ENCODE data around the gene ACSF2. TPM values are rescaled to one million over a fixed set of nuclear protein-coding genes. Genes with fewer than 3 reads are reported as not detected.

Gene ACSF2
- total and polyA plus RNA-seq, 2 of the 13 experiments (the other 11 are each of a cell fraction or from before 2014, with no cell fraction given): 87.3 to 109 TPM

DNA sequence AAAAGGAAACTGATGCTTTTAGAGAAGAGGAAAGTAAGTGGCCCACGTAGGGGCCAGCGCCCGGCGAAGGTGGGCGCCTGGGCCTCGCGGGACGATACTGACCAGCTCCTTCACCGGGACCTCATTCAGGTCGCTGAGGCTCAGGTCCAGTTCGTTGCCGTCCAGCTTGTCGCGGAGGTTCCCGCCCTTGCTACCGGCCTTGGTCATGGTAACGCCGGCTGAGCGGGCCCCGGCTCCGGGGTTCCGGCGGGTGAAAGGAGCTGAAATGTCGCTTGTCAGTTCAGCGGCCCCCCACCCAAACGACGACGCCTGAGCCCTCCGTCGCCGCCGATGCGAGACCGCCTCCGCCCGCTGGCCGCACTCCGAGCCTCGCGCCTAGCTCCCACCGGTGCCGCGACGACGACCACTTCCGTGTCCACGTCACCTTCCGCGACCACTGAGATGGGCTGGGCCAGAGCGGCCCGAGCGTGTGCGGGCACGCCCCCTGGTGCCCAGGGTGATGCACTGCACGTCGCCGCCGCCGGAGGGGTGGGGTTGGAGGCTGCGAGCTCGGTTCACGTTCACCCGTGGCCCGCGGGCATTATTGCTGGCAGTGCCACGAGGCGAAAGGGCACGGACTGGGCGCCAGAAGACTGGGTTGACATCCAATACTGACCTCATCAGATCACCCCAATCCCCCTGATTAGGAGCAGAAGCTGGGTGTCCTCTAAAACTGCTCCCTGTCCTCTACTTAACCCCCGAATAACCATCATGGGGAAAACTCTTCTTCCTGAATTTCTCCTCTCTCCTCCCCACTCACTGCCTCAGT lies 28.7 kb upstream of the ACSF2 start, which contains the start of gene LRRC59 (continued):
- TF ChIP-seq TBX2 (CRISPR knock-in tag; IDR thresholded peaks at IDR 0.05; ENCODE audit: borderline replicate concordance): peak; percentile 97
- TF ChIP-seq ZNF484 (CRISPR knock-in tag; IDR thresholded peaks at IDR 0.05; ENCODE audit: borderline replicate concordance, low read depth): no peak; the same call in 1 of the 2 replicates
- peak; percentile 78; the same call in 1 of the 2 replicates for TF ChIP-seq ZBTB4 (CRISPR knock-in tag; IDR thresholded peaks at IDR 0.05; ENCODE audit: borderline replicate concordance)
- TF ChIP-seq NFE2 (CRISPR knock-in tag; IDR thresholded peaks at IDR 0.05): peak; percentile 54; the same call in 1 of the 2 replicates
- no peak; the same call in 1 of the 2 replicates for TF ChIP-seq NFIC (IDR thresholded peaks at IDR 0.05; ENCODE audit: low read length)
- TF ChIP-seq, protein P1, sequence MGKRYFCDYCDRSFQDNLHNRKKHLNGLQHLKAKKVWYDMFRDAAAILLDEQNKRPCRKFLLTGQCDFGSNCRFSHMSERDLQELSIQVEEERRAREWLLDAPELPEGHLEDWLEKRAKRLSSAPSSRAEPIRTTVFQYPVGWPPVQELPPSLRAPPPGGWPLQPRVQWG (CRISPR knock-in tag; IDR thresholded peaks at IDR 0.05; ENCODE audit: borderline replicate concordance, low read depth): 0 out of 2 replicates have a peak, but pooled peaks have one; percentile 78
- TF ChIP-seq KLF13 (CRISPR knock-in tag; IDR thresholded peaks at IDR 0.05): no peak
- peak; percentile 97 for TF ChIP-seq SRY (CRISPR knock-in tag; IDR thresholded peaks at IDR 0.05)
- TF ChIP-seq, protein P2, sequence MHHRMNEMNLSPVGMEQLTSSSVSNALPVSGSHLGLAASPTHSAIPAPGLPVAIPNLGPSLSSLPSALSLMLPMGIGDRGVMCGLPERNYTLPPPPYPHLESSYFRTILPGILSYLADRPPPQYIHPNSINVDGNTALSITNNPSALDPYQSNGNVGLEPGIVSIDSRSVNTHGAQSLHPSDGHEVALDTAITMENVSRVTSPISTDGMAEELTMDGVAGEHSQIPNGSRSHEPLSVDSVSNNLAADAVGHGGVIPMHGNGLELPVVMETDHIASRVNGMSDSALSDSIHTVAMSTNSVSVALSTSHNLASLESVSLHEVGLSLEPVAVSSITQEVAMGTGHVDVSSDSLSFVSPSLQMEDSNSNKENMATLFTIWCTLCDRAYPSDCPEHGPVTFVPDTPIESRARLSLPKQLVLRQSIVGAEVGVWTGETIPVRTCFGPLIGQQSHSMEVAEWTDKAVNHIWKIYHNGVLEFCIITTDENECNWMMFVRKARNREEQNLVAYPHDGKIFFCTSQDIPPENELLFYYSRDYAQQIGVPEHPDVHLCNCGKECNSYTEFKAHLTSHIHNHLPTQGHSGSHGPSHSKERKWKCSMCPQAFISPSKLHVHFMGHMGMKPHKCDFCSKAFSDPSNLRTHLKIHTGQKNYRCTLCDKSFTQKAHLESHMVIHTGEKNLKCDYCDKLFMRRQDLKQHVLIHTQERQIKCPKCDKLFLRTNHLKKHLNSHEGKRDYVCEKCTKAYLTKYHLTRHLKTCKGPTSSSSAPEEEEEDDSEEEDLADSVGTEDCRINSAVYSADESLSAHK (CRISPR knock-in tag; IDR thresholded peaks at IDR 0.05; ENCODE audit: borderline replicate concordance): no peak; the same call in 1 of the 2 replicates
- peak; percentile 98 for TF ChIP-seq ZNF138 (CRISPR knock-in tag; IDR thresholded peaks at IDR 0.05; ENCODE audit: low read depth)
- peak; percentile 79 for TF ChIP-seq ZNF740 (CRISPR knock-in tag; IDR thresholded peaks at IDR 0.05)
- TF ChIP-seq, protein P3, sequence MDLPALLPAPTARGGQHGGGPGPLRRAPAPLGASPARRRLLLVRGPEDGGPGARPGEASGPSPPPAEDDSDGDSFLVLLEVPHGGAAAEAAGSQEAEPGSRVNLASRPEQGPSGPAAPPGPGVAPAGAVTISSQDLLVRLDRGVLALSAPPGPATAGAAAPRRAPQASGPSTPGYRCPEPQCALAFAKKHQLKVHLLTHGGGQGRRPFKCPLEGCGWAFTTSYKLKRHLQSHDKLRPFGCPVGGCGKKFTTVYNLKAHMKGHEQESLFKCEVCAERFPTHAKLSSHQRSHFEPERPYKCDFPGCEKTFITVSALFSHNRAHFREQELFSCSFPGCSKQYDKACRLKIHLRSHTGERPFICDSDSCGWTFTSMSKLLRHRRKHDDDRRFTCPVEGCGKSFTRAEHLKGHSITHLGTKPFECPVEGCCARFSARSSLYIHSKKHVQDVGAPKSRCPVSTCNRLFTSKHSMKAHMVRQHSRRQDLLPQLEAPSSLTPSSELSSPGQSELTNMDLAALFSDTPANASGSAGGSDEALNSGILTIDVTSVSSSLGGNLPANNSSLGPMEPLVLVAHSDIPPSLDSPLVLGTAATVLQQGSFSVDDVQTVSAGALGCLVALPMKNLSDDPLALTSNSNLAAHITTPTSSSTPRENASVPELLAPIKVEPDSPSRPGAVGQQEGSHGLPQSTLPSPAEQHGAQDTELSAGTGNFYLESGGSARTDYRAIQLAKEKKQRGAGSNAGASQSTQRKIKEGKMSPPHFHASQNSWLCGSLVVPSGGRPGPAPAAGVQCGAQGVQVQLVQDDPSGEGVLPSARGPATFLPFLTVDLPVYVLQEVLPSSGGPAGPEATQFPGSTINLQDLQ (CRISPR knock-in tag; IDR thresholded peaks at IDR 0.05): peak; percentile 95
- peak; percentile 90; the same call in 1 of the 2 replicates for TF ChIP-seq TBP (CRISPR knock-in tag; IDR thresholded peaks at IDR 0.05)
- TF ChIP-seq MED8 (CRISPR knock-in tag; IDR thresholded peaks at IDR 0.05; ENCODE audit: insufficient replicate concordance): peak; percentile 97
- TF ChIP-seq, protein P4, sequence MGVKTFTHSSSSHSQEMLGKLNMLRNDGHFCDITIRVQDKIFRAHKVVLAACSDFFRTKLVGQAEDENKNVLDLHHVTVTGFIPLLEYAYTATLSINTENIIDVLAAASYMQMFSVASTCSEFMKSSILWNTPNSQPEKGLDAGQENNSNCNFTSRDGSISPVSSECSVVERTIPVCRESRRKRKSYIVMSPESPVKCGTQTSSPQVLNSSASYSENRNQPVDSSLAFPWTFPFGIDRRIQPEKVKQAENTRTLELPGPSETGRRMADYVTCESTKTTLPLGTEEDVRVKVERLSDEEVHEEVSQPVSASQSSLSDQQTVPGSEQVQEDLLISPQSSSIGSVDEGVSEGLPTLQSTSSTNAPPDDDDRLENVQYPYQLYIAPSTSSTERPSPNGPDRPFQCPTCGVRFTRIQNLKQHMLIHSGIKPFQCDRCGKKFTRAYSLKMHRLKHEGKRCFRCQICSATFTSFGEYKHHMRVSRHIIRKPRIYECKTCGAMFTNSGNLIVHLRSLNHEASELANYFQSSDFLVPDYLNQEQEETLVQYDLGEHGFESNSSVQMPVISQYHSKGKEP (CRISPR knock-in tag; IDR thresholded peaks at IDR 0.05): peak; percentile 98
- peak; percentile 92 for TF ChIP-seq ZNF317 (CRISPR knock-in tag; IDR thresholded peaks at IDR 0.05)

Data from HepG2 (cell line).